GM19239 (cell line): Measurements from ENCODE around the gene ANTXR1.

Source experiments
- DNase-seq: peaks from one replicate; pipeline ENCODE4 v3.0.0; 2011; ENCODE audit warnings: low spot score; ENCODE audit not compliant: insufficient read length
- FAIRE-seq: peaks from 2 replicates; lab custom pipeline; 2011; peaks lifted over from hg19 to GRCh38; lab: Jason Lieb, UNC

ANTXR1 gene

GRCh38 chr2:69089998-69090397 is 77.0 kb downstream of the ANTXR1 start:
- no peak for FAIRE-seq

GRCh38 chr2:69090820-69091219 is 77.8 kb downstream of the ANTXR1 start:
- FAIRE-seq: no peak
- DNase-seq: no peak

More at GRCh38 chr2:69089998-69090397, 77.0 kb downstream of the ANTXR1 start:
- DNase-seq: no peak

GRCh38 chr2:69092857-69093256 is 79.9 kb downstream of the ANTXR1 start:
- DNase-seq (no peak), FAIRE-seq (no peak)

DNA sequence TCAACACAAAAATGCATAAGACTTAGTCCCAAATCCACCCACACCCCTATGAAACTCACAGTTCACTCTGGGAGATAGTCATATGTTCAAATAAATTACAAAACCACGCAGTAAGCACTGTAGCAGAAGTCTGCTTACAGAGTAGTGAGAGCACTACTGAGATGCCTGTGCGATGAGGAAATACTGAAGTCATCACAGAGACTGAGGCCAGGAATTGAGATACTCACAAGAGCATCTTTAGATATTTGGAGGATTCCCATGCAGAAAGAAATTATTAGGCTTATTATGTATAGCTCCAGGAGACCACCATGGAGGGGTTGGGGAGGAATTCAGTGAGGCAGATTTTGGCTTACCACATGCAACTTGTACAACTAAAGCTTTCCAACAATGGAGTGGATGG is 82.3 kb downstream of the ANTXR1 start:
- FAIRE-seq (no peak), DNase-seq (no peak)

DNA sequence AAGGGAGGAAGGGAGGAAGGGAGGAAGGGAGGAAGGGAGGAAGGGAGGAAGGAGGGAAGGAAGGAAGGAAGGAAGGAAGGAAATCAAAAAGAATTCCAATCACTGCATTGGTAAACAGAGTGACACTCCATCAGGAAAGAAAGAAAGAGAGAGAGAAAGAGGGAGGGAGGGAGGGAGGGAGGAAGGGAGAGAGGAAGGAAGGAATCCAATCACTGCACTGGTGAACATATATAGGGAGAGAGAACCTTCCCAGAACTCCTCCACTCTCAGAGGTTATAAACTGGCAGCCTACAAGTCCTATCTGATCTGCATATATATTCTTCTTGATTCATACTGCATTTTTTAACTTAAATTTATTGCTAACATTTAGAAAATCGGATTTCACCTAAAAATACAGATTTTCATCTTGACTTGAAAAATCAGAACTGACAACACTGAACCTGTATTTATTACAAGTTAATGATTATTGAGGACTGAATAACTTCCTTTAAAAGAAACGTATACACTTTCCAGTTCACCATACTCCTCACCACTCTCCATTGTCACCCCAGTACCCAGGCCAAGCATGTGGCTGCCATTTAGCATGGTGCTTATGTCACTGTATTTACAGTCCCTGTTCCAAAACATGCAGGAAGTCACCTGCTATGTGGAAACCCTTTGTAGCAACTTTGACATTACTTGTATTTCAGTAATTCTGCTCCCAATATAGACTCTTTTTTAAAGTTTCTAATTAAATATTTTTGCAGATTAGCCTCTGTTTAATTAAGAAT is 83.5 kb downstream of the ANTXR1 start:
- DNase-seq (no peak), FAIRE-seq (no peak)

- no peak for FAIRE-seq
- no peak for DNase-seq
Observed at GRCh38 chr2:69097148-69097610, 84.2 kb downstream of the ANTXR1 start.

DNA sequence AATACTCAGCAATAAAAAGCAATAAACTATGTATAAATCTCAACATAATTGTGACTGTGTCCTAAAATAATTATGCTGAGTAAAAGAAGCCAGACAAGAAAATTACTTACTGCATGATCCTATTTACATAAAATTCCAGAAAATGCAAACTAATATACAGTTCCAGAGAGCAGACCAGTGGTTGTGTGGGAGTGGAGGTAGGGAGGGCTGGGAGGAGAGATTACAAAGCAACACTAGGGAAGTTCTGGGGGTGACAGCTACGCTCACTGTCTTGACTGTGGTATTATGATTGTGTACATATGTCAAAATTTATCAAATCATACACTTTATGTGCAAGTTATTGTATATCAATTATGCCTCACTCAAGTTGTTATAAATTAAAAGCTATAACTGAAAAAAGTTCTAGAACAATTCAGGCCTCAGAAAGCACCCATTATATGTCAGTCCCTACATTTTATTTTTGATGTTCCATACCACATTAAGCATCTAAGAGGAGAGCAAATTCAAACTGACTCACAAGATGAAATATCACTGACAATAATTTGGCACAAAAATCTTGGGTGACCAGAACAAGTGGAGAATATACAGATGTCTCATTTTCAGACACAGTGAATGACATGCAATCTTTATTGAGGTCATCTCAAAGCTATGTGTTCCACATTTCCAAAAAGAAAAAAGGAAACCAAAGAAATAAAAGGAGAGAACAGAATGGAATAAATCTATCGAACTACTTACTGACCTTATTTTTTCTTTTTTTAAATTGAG is 85.1 kb downstream of the ANTXR1 start:
- DNase-seq (no peak), FAIRE-seq (no peak)

DNA sequence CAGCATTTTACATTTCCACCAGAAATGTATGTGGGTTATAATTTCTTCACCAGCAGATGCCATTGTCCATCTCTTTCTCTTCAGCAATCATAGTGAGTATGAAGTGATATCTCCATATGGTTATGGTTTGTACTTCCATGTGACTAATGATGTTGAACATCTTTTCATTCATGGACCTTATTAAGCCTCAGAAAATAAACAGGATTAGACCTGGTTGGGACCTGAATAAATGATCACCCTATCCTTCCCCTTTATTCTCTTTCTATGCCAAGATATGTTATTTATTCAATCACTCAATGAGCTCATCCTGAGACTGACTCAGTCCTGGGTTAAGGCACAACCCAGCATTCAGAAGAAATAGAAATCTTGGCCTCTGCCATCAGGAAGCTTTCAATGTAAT is 86.6 kb downstream of the ANTXR1 start:
- DNase-seq (no peak), FAIRE-seq (no peak)

- DNase-seq (no peak), FAIRE-seq (no peak)
Observed at GRCh38 chr2:69100220-69100723, 87.3 kb downstream of the ANTXR1 start.

DNA sequence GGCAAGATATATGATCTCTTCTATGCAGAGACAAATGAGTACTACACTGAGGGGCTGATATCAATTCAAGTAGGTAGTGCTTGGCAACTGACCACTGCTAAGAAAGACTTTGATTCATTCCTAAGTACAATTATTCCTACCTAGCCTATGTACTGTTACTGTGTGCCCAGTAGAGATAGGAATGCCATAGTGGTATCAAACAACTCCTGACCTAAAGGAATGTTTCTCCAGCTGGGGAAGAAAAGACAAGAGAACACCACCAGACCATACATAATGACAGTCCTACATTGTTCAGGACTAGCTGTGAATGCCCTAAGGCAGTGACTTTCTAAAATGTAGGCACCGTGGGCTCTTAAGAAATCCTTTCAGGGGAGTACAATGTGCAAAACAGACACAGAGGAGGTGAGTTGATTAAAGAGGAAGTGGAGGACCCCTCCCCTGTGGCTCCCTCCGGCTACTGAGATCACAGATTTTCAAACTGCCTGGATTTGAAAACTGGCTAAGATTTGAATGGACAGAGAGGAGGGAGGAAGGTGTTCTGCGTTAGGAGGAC is 89.1 kb downstream of the ANTXR1 start:
- FAIRE-seq: no peak
- no peak for DNase-seq

DNA sequence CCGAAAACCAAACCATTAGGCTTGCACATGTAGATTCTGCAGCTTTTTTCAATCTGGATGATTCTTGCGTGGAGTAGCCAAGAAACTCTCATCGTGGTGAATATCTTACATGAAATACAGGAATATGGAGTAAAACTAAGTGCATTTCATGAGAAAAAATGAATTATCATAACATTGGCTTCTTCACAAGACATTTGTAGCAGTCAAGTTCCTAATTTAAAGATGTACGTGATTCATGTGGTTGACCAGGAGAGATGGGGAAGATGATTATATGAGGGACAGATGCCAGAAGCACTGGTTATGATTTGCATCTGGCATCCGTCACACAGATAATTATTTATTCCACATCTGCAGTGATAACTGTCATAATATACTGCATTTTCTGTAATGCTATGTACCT is 90.4 kb downstream of the ANTXR1 start:
- no peak for DNase-seq
- FAIRE-seq: no peak

GRCh38 chr2:69104261-69104660 is 91.3 kb downstream of the ANTXR1 start:
- FAIRE-seq: no peak
- no peak for DNase-seq

GRCh38 chr2:69109255-69109654 is 96.3 kb downstream of the ANTXR1 start:
- FAIRE-seq (no peak), DNase-seq (no peak)

DNA sequence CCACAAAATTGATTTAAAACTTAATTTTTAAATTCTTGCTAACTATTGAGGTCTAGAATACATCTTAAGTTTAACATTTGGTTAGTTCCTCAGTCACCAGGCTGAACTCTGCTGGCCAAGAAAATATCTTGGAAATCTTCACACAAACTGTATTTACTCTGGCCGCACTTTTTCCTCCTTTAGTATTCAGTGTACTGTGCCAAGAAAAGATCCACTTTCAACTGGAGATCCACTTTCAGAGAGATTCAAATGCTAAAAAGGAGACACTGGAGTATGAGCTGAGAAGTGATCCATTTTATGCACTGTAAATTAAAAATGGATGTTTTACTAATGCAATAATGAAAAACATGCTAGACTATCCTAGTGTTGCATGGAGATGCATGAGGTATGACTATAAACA is 98.1 kb downstream of the ANTXR1 start:
- FAIRE-seq (no peak), DNase-seq (no peak)

DNA sequence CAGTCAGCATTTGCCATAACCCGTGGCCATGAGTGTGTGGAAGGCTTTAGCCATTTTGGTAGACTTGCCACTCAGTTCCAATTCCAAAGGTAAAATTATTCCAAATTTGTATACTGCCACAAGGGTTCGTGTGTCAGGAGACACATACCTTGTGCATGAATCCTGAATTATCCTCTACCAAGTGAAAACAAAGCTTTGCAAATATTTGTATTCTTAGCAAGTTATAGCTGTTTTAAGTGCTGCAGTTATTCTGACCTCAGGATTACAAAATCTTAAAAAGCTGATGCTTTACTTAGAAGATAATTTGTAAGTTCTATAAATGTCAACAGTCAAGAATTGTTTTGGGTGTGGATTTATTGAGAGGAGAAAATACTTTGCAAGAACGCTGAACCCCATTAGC is 100.6 kb downstream of the ANTXR1 start:
- DNase-seq: no peak
- no peak for FAIRE-seq

GRCh38 chr2:69114534-69114933 is 101.6 kb downstream of the ANTXR1 start:
- DNase-seq (no peak), FAIRE-seq (no peak)

- DNase-seq (no peak), FAIRE-seq (no peak)
Observed at GRCh38 chr2:69116438-69116837, 103.5 kb downstream of the ANTXR1 start.

- FAIRE-seq (no peak), DNase-seq (no peak)
Observed at GRCh38 chr2:69118609-69119008, 105.6 kb downstream of the ANTXR1 start.

DNA sequence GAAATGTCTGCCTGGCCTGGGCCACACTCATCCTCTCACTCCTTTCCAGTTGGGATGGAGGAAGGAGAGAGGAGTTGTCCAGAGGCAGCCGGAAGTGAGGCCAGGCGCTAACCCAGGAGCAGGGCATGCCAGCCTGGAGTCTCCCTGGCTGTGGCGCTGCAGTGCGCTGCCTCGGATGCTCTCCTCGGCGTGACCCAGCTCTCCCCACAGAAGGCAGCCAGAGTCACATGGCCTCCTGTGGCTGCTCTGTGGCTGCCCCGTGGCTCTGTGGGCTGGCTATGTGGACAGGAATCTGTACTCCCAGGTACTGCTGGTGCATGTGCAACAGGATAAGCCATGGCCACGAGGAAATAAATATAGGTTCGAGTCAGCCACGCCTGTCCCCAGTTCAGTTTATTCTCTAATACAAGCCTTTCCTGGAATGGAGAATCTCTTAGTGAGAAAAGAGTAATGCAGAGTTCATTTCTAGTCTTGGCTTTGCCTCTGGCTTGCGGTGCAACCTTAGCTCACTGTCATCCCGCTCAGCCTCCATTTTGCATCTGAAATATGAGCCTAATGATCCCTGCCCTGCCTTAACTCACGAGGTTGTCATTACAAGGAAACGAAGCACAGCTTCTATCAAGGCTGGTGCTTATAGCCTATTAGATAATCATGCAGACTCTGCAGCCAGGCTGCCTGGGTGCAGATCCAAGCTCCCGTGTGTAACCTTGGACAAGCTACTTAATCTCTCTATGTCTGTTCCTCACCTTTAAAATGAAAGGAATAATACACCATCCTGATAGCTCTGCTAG is 106.3 kb downstream of the ANTXR1 start:
- DNase-seq (no peak), FAIRE-seq (no peak)

GRCh38 chr2:69122271-69122670 is 109.3 kb downstream of the ANTXR1 start:
- no peak for FAIRE-seq
- no peak for DNase-seq
